HG03095 (cell line): ENCODE measurements around the gene SLC7A8.

ENCODE experiments used
- ATAC-seq: cut with Tn5 transposase; IDR thresholded peaks from one replicate; pipeline ENCODE4 v1.9.1; 2021; ENCODE audit warnings: moderate library complexity; ENCODE audit not compliant: unreplicated experiment

Gene SLC7A8

GRCh38 chr14:23095196-23096108 is 88.0 kb downstream of the SLC7A8 start, which contains the start of gene C14orf119:
C14orf119 (plus strand) TSS chr14:23095505; CDS start chr14:23097659, 2,154 bp downstream.
- peak; percentile 85 for ATAC-seq

GRCh38 chr14:23094666-23095195 is 88.7 kb downstream of the SLC7A8 start, which contains the start of gene ACIN1:
ACIN1 (minus strand) TSS chr14:23095136; CDS start chr14:23095112, 24 bp downstream.
- peak; percentile 27 for ATAC-seq

- ATAC-seq: no peak
These were observed 89.3 kb downstream of the SLC7A8 start for GRCh38 chr14:23093991-23094665.

GRCh38 chr14:23093526-23093925 is 89.9 kb downstream of the SLC7A8 start:
- no peak for ATAC-seq

GRCh38 chr14:23093104-23093503 is 90.4 kb downstream of the SLC7A8 start:
- ATAC-seq: no peak

GRCh38 chr14:23091294-23092225 is 91.9 kb downstream of the SLC7A8 start:
- no peak for ATAC-seq

- ATAC-seq: no peak
These were observed 93.2 kb downstream of the SLC7A8 start for GRCh38 chr14:23090254-23090636.

- no peak for ATAC-seq
These were observed 93.8 kb downstream of the SLC7A8 start for GRCh38 chr14:23089498-23090253.

- no peak for ATAC-seq
These were observed 96.9 kb downstream of the SLC7A8 start for GRCh38 chr14:23086565-23086964.

GRCh38 chr14:23085458-23085857 is 98.0 kb downstream of the SLC7A8 start:
- ATAC-seq: no peak

- no peak for ATAC-seq
These were observed 103.0 kb downstream of the SLC7A8 start for GRCh38 chr14:23080474-23080873.

GRCh38 chr14:23079716-23080115 is 103.7 kb downstream of the SLC7A8 start:
- ATAC-seq: no peak

- no peak for ATAC-seq
These were observed 104.8 kb downstream of the SLC7A8 start for GRCh38 chr14:23078692-23079116.

GRCh38 chr14:23077962-23078361 is 105.5 kb downstream of the SLC7A8 start:
- no peak for ATAC-seq

GRCh38 chr14:23076785-23077408 is 106.6 kb downstream of the SLC7A8 start:
- no peak for ATAC-seq
